ENCODE data around the gene KIF16B.

The KIF16B gene

DNA sequence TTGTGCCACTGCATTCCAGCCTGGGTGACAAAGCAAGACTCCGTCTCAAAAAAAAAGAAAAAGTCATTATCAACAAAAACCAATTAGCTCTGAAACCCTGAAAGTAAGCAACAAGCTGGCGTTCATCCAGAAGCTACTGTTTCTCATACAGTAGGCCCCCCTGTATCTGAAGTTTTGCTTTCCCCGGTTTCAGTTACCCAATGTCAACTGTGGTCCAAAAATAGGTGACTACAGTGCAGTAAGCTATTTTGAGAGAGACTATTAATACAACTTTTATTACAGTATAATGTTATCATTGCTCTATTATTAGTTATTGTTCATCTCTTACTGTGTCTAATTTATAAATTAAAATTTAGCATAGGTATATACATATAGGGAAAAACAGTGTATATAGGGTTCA is 135.1 kb downstream of the KIF16B start:
- TF ChIP-seq, protein P1, sequence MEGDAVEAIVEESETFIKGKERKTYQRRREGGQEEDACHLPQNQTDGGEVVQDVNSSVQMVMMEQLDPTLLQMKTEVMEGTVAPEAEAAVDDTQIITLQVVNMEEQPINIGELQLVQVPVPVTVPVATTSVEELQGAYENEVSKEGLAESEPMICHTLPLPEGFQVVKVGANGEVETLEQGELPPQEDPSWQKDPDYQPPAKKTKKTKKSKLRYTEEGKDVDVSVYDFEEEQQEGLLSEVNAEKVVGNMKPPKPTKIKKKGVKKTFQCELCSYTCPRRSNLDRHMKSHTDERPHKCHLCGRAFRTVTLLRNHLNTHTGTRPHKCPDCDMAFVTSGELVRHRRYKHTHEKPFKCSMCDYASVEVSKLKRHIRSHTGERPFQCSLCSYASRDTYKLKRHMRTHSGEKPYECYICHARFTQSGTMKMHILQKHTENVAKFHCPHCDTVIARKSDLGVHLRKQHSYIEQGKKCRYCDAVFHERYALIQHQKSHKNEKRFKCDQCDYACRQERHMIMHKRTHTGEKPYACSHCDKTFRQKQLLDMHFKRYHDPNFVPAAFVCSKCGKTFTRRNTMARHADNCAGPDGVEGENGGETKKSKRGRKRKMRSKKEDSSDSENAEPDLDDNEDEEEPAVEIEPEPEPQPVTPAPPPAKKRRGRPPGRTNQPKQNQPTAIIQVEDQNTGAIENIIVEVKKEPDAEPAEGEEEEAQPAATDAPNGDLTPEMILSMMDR (IDR thresholded peaks at IDR 0.05; ENCODE audit: insufficient read depth, missing control alignments) = no peak
- DNase-seq (ENCODE audit: insufficient read length, low spot score) (no peak), FAIRE-seq (no peak)

DNA sequence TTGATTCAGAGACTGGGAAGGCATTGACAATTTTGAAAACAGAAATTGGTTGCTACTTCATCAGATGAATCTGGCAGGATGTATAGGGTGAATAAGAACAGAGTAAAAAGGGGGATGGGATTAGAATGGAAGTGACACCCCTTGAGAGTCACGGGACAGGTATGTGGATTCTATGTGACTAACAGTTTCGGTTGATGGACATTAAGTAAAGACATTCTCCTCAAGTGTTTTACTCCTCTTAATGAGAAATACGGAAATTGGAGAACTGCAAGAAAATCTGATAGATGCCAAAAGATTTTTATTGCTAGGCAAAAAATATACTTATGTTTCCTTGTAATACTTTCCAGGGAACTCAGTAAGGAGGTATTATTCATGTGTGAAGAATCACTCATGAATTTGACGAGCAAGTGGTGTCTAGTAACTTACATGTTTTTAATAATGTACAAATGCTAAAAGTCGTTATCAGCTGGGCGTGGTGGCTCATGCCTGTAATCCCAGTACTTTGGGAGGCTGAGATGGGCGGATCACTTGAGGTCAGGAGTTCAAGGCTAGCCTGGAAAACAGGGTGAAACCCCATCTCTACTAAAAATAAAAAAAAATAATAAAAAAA is 135.8 kb downstream of the KIF16B start:
- TF ChIP-seq, protein P1 (IDR thresholded peaks at IDR 0.05; ENCODE audit: insufficient read depth, missing control alignments) = no peak
- DNase-seq (ENCODE audit: insufficient read length, low spot score) (no peak), FAIRE-seq (no peak)

DNA sequence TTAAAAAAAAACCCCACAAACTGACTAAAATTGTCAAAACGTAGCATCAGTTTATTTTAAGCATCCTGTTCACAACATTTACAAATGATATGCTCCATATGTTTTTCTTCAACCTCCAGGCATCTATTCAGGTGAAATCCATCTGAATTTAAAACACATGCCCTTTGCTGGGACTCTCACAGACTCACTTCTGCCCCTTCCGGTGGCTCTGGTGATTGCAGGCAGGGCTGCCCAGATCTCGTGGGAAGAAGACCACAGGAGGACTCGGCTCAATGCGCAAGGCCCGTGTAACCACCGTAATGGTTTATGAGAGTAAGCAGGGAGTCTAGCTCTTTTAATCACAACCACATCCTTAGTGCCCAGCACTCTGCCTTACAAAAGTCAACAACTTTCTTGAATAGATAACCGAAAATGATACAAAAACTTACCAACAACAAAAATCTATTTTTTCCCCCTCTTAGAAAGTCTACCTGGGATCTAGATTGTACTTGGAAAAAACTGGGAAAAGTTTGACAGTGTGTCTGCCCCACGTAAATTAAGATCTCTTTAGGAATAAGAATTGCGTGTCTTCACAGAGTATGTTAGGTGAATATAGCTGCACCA is 139.1 kb downstream of the KIF16B start:
- TF ChIP-seq, protein P1 (IDR thresholded peaks at IDR 0.05; ENCODE audit: insufficient read depth, missing control alignments) = peak; percentile 46
- DNase-seq (ENCODE audit: insufficient read length, low spot score) (no peak), FAIRE-seq (no peak)

DNA sequence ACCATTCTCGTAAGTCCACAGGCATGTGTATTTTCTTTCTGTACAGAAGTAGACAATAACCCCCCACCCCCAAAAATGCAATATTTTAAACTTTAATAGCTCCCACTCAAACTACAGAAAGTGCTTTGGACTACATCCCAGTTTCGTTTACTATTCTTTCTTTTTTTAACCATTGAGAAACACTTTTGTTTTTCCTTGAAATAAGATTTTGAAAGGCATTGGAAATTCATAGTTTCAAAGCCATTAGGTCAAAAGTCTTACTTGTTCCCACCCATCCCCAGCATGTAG is 140.0 kb downstream of the KIF16B start:
- TF ChIP-seq, protein P1 (IDR thresholded peaks at IDR 0.05; ENCODE audit: insufficient read depth, missing control alignments) = no peak
- DNase-seq (ENCODE audit: insufficient read length, low spot score) (no peak), FAIRE-seq (no peak)

DNA sequence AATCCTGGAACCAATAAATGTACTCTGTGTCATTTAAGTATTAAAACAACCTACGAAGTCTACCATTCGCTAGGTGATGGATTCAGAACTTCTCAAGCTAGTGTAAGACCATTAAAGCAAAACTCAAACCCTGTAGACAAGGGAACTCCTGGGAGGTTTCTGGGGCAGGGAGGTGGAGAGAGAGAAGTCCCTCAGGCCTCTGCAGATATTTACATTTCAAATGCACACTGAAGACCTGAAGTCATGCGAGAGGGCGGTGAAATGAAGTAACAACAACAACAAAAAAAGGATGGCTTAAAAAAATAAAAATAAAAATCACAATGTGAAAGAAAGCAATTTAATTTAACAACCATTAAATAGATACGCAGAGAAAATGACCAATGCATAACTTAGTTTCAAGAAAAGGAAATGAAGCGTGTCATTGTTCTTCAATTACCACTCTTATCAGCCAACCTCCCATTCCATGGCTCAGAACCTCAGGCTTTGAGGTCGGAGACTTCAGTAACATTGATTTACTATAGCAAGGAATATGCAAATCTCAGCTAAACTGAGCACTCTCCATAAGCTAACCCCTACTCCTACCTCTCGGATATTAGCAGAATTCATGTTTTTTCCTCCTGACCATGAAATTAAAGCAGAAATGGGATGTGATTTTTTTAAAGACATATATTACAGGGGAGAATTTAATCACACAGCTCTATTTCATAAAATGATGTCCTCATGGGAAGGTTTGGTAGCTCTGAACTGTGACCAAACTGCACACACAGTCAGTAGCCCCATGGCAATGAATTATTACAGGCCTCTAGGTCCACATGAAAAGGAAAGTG is 140.6 kb downstream of the KIF16B start:
- FAIRE-seq (no peak), DNase-seq (ENCODE audit: insufficient read length, low spot score) (no peak)
- TF ChIP-seq, protein P1 (IDR thresholded peaks at IDR 0.05; ENCODE audit: insufficient read depth, missing control alignments) = no peak

DNA sequence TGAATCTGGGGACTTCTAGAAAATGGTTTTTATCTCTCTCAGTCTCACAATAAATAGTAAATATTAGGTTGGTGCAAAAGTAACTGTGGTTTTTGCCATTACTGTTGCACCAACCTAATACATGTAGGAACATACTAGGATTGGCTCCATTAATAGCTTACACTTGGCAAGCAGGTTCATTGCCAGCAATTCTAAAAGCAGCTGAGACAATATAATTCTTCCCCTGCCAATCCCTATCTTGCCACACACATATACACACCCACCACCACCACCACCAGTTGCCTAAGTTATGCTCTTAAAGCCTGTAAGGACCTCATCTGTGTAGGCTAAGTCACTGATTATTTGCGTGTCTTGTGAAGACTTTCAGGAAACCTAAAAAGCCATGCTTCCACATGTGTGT is 145.1 kb downstream of the KIF16B start:
- TF ChIP-seq, protein P1 (IDR thresholded peaks at IDR 0.05; ENCODE audit: insufficient read depth, missing control alignments) = no peak
- FAIRE-seq (no peak), DNase-seq (ENCODE audit: insufficient read length, low spot score) (no peak)

DNA sequence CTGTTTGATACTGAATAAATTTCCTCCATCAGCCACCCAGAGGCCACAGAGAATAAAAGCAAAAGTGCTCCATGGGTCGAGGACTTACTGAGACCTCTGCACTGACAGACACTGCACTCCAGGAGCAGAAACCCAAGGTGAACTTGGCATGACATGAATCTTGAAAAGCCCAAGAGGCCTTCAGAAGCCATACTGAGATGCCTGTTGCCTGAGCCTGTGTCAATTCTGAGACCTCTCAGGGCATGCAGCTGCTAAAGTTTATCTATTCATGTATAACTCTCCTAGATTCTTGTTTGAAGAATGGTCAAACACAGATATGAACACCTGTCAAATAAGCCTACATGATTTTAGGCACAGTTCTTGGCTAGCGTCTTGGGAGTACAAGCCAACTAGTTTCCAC is 145.7 kb downstream of the KIF16B start:
- TF ChIP-seq, protein P1 (IDR thresholded peaks at IDR 0.05; ENCODE audit: insufficient read depth, missing control alignments) = no peak
- DNase-seq (ENCODE audit: insufficient read length, low spot score) (no peak), FAIRE-seq (no peak)
